Vagina (tissue), 2 donors: ENCODE results near the gene MLN. TPM values are rescaled to one million over a fixed set of nuclear protein-coding genes. Genes with fewer than 3 reads are reported as not detected.

Source experiments
- DNase-seq, 2 donors: peaks; one replicate each; pipeline ENCODE4 v3.0.0-alpha.2; 2017; ENCODE audit errors: extremely low spot score in 2 of 2
- H3K27ac ChIP-seq: fragments of 200-600 bp; sonication (generic); one replicate; pipeline ENCODE4 v1.5.1; 2019
- H3K27me3 ChIP-seq: fragments of 200-600 bp; sonication (generic); one replicate; pipeline ENCODE4 v1.5.1; 2019
- H3K36me3 ChIP-seq, 2 donors: fragments of 200-600 bp; sonication (generic); one replicate each; pipeline ENCODE4 v1.5.1; 2017 to 2019
- H3K4me1 ChIP-seq: fragments of 200-600 bp; sonication (generic); one replicate; pipeline ENCODE4 v1.5.1; 2019
- H3K4me3 ChIP-seq, 2 donors: fragments of 200-600 bp; sonication (generic); 1 replicate in 1 of 2; 2 replicates in 1 of 2; pipeline ENCODE4 v1.5.1; 2016 to 2019
- H3K9me3 ChIP-seq: fragments of 200-600 bp; sonication (generic); one replicate; pipeline ENCODE4 v1.5.1; 2019
- CTCF ChIP-seq, 3 experiments: fragments of 450-650 bp in 2 of 3; fragments of 200-600 bp in 1 of 3; sonication (generic) in 1 of 3; IDR thresholded peaks; one replicate each; pipeline ENCODE4 v1.5.1; 2017 to 2019; ENCODE audit warnings: antibody characterized with exemption in 3 of 3, mild to moderate bottlenecking in 2 of 3, moderate library complexity in 2 of 3
- POLR2A ChIP-seq, 2 donors: fragments of 450-650 bp; IDR thresholded peaks; one replicate each; pipeline ENCODE4 v1.6.1; 2017; ENCODE audit warnings: antibody characterized with exemption in 2 of 2, mild to moderate bottlenecking in 2 of 2, moderate library complexity in 2 of 2
- POLR2AphosphoS5 ChIP-seq, 2 donors: sonication (generic); formaldehyde crosslinking; IDR thresholded peaks; one replicate each; pipeline ENCODE4 v1.9.0; 2017; ENCODE audit warnings: antibody characterized with exemption in 2 of 2, mild to moderate bottlenecking in 2 of 2, low read depth in 1 of 2; ENCODE audit not compliant: insufficient read depth in 1 of 2
- intact Hi-C: fragments of 100-400 bp; cut with DNase I; formaldehyde crosslinking; loops from one replicate; pipeline ENCODE4 v1.15.1; 2023
- total RNA-seq: library from RNA; depleted of rRNA; stranded (reverse); fragments of >200 nt; gene quantifications from one replicate; pipeline ENCODE4 v1.2.3, GENCODE V29; 2016

The MLN gene
- total RNA-seq, 1 donor from 2014 or later = not detected

GRCh38 chr6:33781131-33781975 lies 22.4 kb downstream of the MLN start:
- Histone ChIP-seq H3K27me3 (no peaks in the 10 kb centered on the region), H3K9me3 (no peaks in the 10 kb centered on the region), H3K36me3 (peaks cover 4 to 78% of the 10 kb centered on the region in 2 donors), H3K4me3 (no peak overlapping the region), H3K27ac (no peak overlapping the region), H3K4me1 (peaks cover 41% of the 10 kb centered on the region)
- TF ChIP-seq CTCF (IDR thresholded peaks at IDR 0.05) (no peak), POLR2AphosphoS5 (IDR thresholded peaks at IDR 0.05; ENCODE audit: insufficient read depth in 1 of 2, low read depth in 1 of 2) (peak in 1 of 2 donors; percentile 36)
- DNase-seq = no peak
- intact Hi-C loops = no loop called here

- no peak for TF ChIP-seq POLR2AphosphoS5 (IDR thresholded peaks at IDR 0.05; ENCODE audit: insufficient read depth in 1 of 2, low read depth in 1 of 2)
- TF ChIP-seq POLR2A (IDR thresholded peaks at IDR 0.05) = no peak
- no peak for TF ChIP-seq CTCF (IDR thresholded peaks at IDR 0.05)
- H3K27me3 ChIP-seq = no peaks in the 10 kb centered on the region
- peaks cover 26% of the 10 kb centered on the region for H3K4me1 ChIP-seq
- no peaks in the 10 kb centered on the region for H3K9me3 ChIP-seq
- DNase-seq = no peak
- intact Hi-C loops = loop anchor here (10.0 kb wide), 1 partner anchor 375 kb away; no protein-coding TSS in a partner anchor
- no peak overlapping the region for H3K4me3 ChIP-seq
- no peak overlapping the region for H3K27ac ChIP-seq
- H3K36me3 ChIP-seq = peaks cover 4 to 92% of the 10 kb centered on the region in 2 donors
Observed at GRCh38 chr6:33779895-33780294, 23.9 kb downstream of the MLN start.

GRCh38 chr6:33779290-33779689 lies 24.5 kb downstream of the MLN start:
- intact Hi-C loops = loop anchor here (10.0 kb wide), 1 partner anchor 376 kb away; no protein-coding TSS in a partner anchor
- Histone ChIP-seq H3K9me3 (no peaks in the 10 kb centered on the region), H3K27me3 (no peaks in the 10 kb centered on the region), H3K36me3 (peaks cover 4 to 92% of the 10 kb centered on the region in 2 donors), H3K4me1 (peaks cover 20% of the 10 kb centered on the region), H3K27ac (no peak overlapping the region), H3K4me3 (no peak overlapping the region)
- no peak for DNase-seq
- TF ChIP-seq POLR2A (IDR thresholded peaks at IDR 0.05) (no peak), CTCF (IDR thresholded peaks at IDR 0.05) (no peak), POLR2AphosphoS5 (IDR thresholded peaks at IDR 0.05; ENCODE audit: insufficient read depth in 1 of 2, low read depth in 1 of 2) (no peak)

- no peak for DNase-seq
- Histone ChIP-seq H3K27me3 (no peaks in the 10 kb centered on the region), H3K27ac (no peak overlapping the region), H3K9me3 (no peaks in the 10 kb centered on the region), H3K4me1 (peaks cover 22% of the 10 kb centered on the region), H3K4me3 (no peak overlapping the region), H3K36me3 (peaks cover 4 to 90% of the 10 kb centered on the region in 2 donors)
- TF ChIP-seq POLR2AphosphoS5 (IDR thresholded peaks at IDR 0.05; ENCODE audit: insufficient read depth in 1 of 2, low read depth in 1 of 2) = no peak
- no peak for TF ChIP-seq POLR2A (IDR thresholded peaks at IDR 0.05)
- intact Hi-C loops = loop anchor here (10.0 kb wide), 1 partner anchor 376 kb away; no protein-coding TSS in a partner anchor
Observed at GRCh38 chr6:33778444-33779121, 25.2 kb downstream of the MLN start.
